Measurements from ENCODE around the gene ATF2.

Gene ATF2

GRCh38 chr2:175062787-175063585 is 105.0 kb downstream of the ATF2 start:
- in situ Hi-C loops (cut with HindIII; ENCODE audit: low sequenced_read_pairs), result no loop called here
- no peak overlapping the region for H3K4me3 ChIP-seq (ENCODE audit: low read depth, low read length)
- TF ChIP-seq CTCF (IDR thresholded peaks at IDR 0.05; ENCODE audit: low read depth, low read length), result no peak
- no peak for DNase-seq (ENCODE audit: low read depth, low spot score)

GRCh38 chr2:175057078-175057685 is 110.8 kb downstream of the ATF2 start:
- DNase-seq (ENCODE audit: low read depth, low spot score), result peak; percentile 73
- no peak for TF ChIP-seq CTCF (IDR thresholded peaks at IDR 0.05; ENCODE audit: low read depth, low read length)
- H3K4me3 ChIP-seq (ENCODE audit: low read depth, low read length), result no peak overlapping the region
- in situ Hi-C loops (cut with HindIII; ENCODE audit: low sequenced_read_pairs), result no loop called here

- no peak for TF ChIP-seq CTCF (IDR thresholded peaks at IDR 0.05; ENCODE audit: low read depth, low read length)
- DNase-seq (ENCODE audit: low read depth, low spot score), result no peak
- no peak overlapping the region for H3K4me3 ChIP-seq (ENCODE audit: low read depth, low read length)
- in situ Hi-C loops (cut with HindIII; ENCODE audit: low sequenced_read_pairs), result no loop called here
Measured at GRCh38 chr2:175055993-175056392, 112.0 kb downstream of the ATF2 start.

- in situ Hi-C loops (cut with HindIII; ENCODE audit: low sequenced_read_pairs), result no loop called here
- no peak overlapping the region for H3K4me3 ChIP-seq (ENCODE audit: low read depth, low read length)
- no peak for TF ChIP-seq CTCF (IDR thresholded peaks at IDR 0.05; ENCODE audit: low read depth, low read length)
- DNase-seq (ENCODE audit: low read depth, low spot score), result no peak
Measured at GRCh38 chr2:175054340-175054739, 113.7 kb downstream of the ATF2 start.

- in situ Hi-C loops (cut with HindIII; ENCODE audit: low sequenced_read_pairs), result no loop called here
- H3K4me3 ChIP-seq (ENCODE audit: low read depth, low read length), result no peak overlapping the region
- no peak for DNase-seq (ENCODE audit: low read depth, low spot score)
- no peak for TF ChIP-seq CTCF (IDR thresholded peaks at IDR 0.05; ENCODE audit: low read depth, low read length)
Measured at GRCh38 chr2:175049661-175050060, 118.3 kb downstream of the ATF2 start.

- no peak overlapping the region for H3K4me3 ChIP-seq (ENCODE audit: low read depth, low read length)
- DNase-seq (ENCODE audit: low read depth, low spot score), result no peak
- in situ Hi-C loops (cut with HindIII; ENCODE audit: low sequenced_read_pairs), result no loop called here
- TF ChIP-seq CTCF (IDR thresholded peaks at IDR 0.05; ENCODE audit: low read depth, low read length), result no peak
Measured at GRCh38 chr2:175048275-175048674, 119.7 kb downstream of the ATF2 start.
